Measurements from ENCODE around the gene GRHL3. TPM values are rescaled to one million over a fixed set of nuclear protein-coding genes. Genes with fewer than 3 reads are reported as not detected.

GRHL3 gene
- total RNA-seq, 1 donor from 2014 or later = not detected

DNA sequence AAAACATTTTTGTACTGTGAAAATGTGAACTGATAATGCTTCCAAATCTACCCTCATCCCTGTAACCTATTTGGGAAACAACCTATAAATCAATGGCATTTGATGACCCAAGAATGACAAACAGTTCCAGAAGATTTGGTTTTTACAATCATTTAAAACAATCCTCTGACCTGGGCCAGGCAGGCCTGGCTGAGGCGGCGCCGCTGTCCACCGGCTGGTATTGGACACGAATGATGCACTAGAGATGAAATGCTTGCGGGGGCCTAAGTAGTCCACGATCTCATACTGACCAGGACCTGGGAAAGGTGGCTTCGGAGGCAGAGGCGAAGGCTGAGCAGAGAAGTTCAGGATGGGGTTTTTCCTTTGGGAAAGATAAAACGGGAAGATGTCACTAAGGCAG is 41.5 kb downstream of the GRHL3 start:
- Histone ChIP-seq H3K27ac (replicated peaks) (no peak overlapping the region), H3K9me3 (replicated peaks) (no peaks in the 10 kb centered on the region), H3K4me3 (no peak overlapping the region), H3K36me3 (peaks cover 16% of the 10 kb centered on the region), H3K4me1 (peaks cover 12% of the 10 kb centered on the region), H3K27me3 (ENCODE audit: low read depth) (no peaks in the 10 kb centered on the region)
- no peak for DNase-seq
- intact Hi-C loops (cut with micrococcal nuclease) = no loop called here
- TF ChIP-seq, protein P1, sequence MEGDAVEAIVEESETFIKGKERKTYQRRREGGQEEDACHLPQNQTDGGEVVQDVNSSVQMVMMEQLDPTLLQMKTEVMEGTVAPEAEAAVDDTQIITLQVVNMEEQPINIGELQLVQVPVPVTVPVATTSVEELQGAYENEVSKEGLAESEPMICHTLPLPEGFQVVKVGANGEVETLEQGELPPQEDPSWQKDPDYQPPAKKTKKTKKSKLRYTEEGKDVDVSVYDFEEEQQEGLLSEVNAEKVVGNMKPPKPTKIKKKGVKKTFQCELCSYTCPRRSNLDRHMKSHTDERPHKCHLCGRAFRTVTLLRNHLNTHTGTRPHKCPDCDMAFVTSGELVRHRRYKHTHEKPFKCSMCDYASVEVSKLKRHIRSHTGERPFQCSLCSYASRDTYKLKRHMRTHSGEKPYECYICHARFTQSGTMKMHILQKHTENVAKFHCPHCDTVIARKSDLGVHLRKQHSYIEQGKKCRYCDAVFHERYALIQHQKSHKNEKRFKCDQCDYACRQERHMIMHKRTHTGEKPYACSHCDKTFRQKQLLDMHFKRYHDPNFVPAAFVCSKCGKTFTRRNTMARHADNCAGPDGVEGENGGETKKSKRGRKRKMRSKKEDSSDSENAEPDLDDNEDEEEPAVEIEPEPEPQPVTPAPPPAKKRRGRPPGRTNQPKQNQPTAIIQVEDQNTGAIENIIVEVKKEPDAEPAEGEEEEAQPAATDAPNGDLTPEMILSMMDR (IDR thresholded peaks at IDR 0.05; ENCODE audit: borderline replicate concordance) = no peak

DNA sequence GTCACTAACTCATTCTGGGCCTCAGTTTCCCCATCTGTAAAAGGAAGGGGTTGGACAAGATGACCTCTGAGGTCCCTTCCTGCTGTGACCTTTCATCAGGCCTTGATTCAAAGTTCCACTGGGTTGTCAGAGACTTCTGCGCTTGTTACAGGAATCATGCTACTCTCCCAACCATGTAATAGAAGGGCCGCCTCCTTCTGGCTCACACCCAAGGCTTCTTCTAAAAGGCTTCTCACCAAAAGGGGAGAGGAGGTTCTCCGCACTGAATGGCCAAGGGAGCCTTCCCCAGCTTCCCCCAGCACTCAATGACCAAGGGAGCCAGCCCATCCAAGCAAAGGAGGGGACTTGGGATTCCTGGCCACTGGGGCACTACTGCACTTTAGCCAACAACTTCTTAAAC is 42.7 kb downstream of the GRHL3 start:
- no peak for DNase-seq
- no peaks in the 10 kb centered on the region for H3K9me3 ChIP-seq (replicated peaks)
- TF ChIP-seq, protein P1 (IDR thresholded peaks at IDR 0.05; ENCODE audit: borderline replicate concordance) = no peak
- H3K4me3 ChIP-seq = no peak overlapping the region
- intact Hi-C loops (cut with micrococcal nuclease) = no loop called here
- H3K27ac ChIP-seq (replicated peaks) = no peak overlapping the region
- peaks cover 12% of the 10 kb centered on the region for H3K4me1 ChIP-seq
- peaks cover 19% of the 10 kb centered on the region for H3K36me3 ChIP-seq
- no peaks in the 10 kb centered on the region for H3K27me3 ChIP-seq (ENCODE audit: low read depth)

DNA sequence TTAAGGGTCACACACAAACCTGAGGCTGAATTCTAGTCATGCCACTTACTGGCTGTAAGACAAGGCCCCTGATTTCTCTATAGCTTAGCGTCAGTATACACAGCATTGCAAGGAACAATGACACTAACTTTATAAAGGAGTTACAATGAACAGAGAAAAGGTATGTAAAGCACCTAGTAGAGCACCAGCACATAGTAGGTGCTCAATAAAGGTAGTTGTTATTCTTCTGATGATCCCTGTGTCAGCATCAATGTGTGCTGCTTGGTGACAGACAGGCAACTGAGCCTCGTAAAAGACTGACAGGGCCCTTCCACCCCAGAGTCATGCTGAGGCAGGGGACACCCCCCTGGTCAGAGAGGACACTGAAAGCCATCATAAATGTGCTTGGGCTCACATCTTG is 43.2 kb downstream of the GRHL3 start:
- Histone ChIP-seq H3K4me1 (peaks cover 12% of the 10 kb centered on the region), H3K4me3 (no peak overlapping the region), H3K36me3 (peaks cover 24% of the 10 kb centered on the region), H3K27me3 (ENCODE audit: low read depth) (no peaks in the 10 kb centered on the region), H3K27ac (replicated peaks) (no peak overlapping the region), H3K9me3 (replicated peaks) (no peaks in the 10 kb centered on the region)
- no peak for DNase-seq
- intact Hi-C loops (cut with micrococcal nuclease) = no loop called here
- TF ChIP-seq, protein P1 (IDR thresholded peaks at IDR 0.05; ENCODE audit: borderline replicate concordance) = no peak

DNA sequence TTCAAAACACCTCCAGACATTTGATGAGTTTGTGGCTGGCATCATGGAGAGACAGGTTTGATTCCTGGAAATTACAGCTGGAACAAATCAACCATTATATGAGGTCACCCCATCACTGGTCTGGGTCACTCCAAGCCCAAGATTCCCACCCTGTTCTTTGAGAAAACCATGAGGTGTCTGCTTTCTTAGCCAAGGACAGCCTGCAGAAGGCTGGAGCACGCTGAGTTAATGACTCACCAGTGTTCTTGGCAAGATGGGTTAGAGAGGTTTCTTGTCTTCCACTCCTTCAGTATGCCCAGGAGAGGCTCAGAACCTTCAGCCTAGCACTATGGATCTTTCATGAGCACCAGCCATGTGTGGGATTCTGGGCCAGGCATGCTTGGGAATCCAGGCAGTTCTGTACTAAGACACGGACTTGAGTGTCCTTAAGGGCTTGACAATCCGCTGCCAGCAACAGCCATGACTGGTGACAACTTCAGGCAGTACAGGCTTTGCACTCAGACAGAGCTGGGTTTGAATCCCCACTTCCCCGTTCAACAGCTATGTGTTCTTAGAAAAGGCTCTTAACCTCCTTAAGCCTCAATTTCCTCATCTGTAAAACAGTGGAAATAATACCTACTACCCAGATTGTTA is 43.9 kb downstream of the GRHL3 start:
- H3K27me3 ChIP-seq (ENCODE audit: low read depth) = no peaks in the 10 kb centered on the region
- peaks cover 17% of the 10 kb centered on the region for H3K36me3 ChIP-seq
- TF ChIP-seq, protein P1 (IDR thresholded peaks at IDR 0.05; ENCODE audit: borderline replicate concordance) = no peak
- no peak for DNase-seq
- H3K4me1 ChIP-seq = peaks cover 12% of the 10 kb centered on the region
- intact Hi-C loops (cut with micrococcal nuclease) = no loop called here
- no peaks in the 10 kb centered on the region for H3K9me3 ChIP-seq (replicated peaks)
- H3K4me3 ChIP-seq = no peak overlapping the region
- no peak overlapping the region for H3K27ac ChIP-seq (replicated peaks)

DNA sequence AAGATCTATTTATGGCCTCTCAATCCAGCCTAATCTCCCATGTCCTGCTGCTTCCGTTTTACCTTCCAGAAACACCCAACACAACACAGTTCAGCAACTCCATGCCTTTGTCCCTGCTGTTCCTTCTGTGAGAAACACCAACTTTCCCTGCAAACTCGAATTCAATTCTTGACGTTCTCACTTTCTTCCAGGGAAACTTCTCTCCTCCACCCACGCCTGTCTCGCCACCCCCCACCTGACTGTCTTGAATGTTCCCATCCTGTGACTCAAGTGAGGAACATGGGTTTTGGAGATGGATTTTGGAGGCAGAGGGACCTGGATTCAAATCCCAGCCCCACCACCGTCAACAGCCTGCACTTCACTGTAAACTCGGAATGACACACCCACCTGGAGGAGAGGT is 44.8 kb downstream of the GRHL3 start:
- Histone ChIP-seq H3K4me3 (no peak overlapping the region), H3K4me1 (peaks cover 13% of the 10 kb centered on the region), H3K27ac (replicated peaks) (no peak overlapping the region), H3K36me3 (peaks cover 21% of the 10 kb centered on the region), H3K27me3 (ENCODE audit: low read depth) (no peaks in the 10 kb centered on the region), H3K9me3 (replicated peaks) (no peaks in the 10 kb centered on the region)
- no peak for DNase-seq
- intact Hi-C loops (cut with micrococcal nuclease) = no loop called here
- TF ChIP-seq, protein P1 (IDR thresholded peaks at IDR 0.05; ENCODE audit: borderline replicate concordance) = no peak

Data from left ventricle myocardium inferior (tissue), 1 donor.